NCI-H2196 (cell line): ENCODE data around the gene LCA5L.

Experiments used
- DNase-seq: peaks from one replicate; lab custom pipeline; 2025; ENCODE audit not compliant: unreplicated experiment; lab: John Stamatoyannopoulos, UW

Gene LCA5L

DNA sequence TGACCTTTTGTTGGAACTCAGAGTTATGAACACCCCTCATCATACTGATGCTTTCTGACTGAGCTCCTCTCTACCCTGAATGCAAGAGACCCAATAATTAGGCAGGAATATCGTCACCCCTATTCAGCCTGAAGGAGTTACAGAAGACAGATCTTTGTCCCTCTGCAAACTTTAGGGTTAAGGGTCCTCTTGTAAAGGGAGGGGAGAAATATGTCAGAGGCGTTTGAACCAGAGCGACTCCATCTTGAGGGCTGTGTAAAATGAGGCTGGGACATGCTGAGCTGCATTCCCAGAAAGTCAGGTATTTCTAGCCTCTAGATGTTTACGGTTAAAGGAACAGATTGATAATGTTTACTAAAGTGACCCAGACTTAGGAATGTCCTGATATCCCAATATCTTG lies 86.2 kb downstream of the LCA5L start:
- DNase-seq = no peak
